ENCODE measurements around the gene SYK. TPM values are rescaled to one million over a fixed set of nuclear protein-coding genes. Genes with fewer than 3 reads are reported as not detected.

The SYK gene
- total RNA-seq, 2 donors from 2014 or later = 2.5 to 6.0 TPM

- Mint-ChIP-seq H3K4me1 (no peaks in the 10 kb centered on the region), H3K27ac (no peak overlapping the region), H3K36me3 (ENCODE audit: low read depth) (no peaks in the 10 kb centered on the region), H3K4me3 (no peak overlapping the region), H3K9me3 (peaks cover 8% of the 10 kb centered on the region), H3K27me3 (ENCODE audit: insufficient read depth) (peaks cover 39% of the 10 kb centered on the region)
- H3K9ac ChIP-seq (ENCODE audit: extremely low read depth, low read length, poor library complexity, severe bottlenecking) = no peak overlapping the region
- TF ChIP-seq CTCF (conservative IDR thresholded peaks at IDR 0.05) = no peak
- DNase-seq = no peak
- H3K4me3 ChIP-seq (ENCODE audit: low read length) = no peak overlapping the region
- no peak overlapping the region for H3K27ac ChIP-seq (ENCODE audit: low read depth, low read length)
- H3K9me3 ChIP-seq (ENCODE audit: control insufficient read depth, low read length) = no peaks in the 10 kb centered on the region
- no peaks in the 10 kb centered on the region for H3K36me3 ChIP-seq (ENCODE audit: control insufficient read depth, insufficient read depth, low read length)
- 86 to 97% methylated on average over 2 to 3 of the region's 3 CpGs for WGBS, 2 experiments (ENCODE audit: insufficient coverage in 1 of 2, insufficient read length in 1 of 2)
- no peaks in the 10 kb centered on the region for H3K27me3 ChIP-seq (ENCODE audit: control insufficient read depth, insufficient read depth, low read length, poor library complexity, severe bottlenecking)
- H3K4me1 ChIP-seq (ENCODE audit: control insufficient read depth, insufficient read depth, low read length) = no peaks in the 10 kb centered on the region
Observed at GRCh38 chr9:90939351-90939750, 137.7 kb downstream of the SYK start.

DNA sequence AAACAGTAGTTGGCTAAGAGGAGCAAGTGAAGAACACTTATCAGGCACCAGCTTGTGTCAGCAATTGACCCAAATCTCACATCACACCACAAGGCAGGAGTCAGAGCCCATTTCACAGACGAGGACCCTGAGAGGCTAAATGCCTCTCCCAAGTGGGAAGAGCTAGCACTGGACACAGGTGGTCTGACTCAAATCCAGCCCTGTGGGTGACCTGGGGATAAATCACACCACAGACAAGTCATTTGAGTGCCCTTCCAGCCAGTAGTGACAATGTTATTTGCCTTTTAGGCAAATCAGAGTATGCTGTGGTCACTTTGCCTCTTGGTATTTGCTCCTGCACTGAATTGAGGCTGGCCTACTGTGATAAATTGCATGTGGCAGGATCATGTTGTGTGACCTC is 138.7 kb downstream of the SYK start:
- DNase-seq = no peak
- Histone ChIP-seq H3K4me3 (ENCODE audit: low read length) (no peak overlapping the region), H3K27me3 (ENCODE audit: control insufficient read depth, insufficient read depth, low read length, poor library complexity, severe bottlenecking) (no peaks in the 10 kb centered on the region), H3K9ac (ENCODE audit: extremely low read depth, low read length, poor library complexity, severe bottlenecking) (no peak overlapping the region), H3K4me1 (ENCODE audit: control insufficient read depth, insufficient read depth, low read length) (no peaks in the 10 kb centered on the region), H3K9me3 (ENCODE audit: control insufficient read depth, low read length) (no peaks in the 10 kb centered on the region), H3K36me3 (ENCODE audit: control insufficient read depth, insufficient read depth, low read length) (no peaks in the 10 kb centered on the region), H3K27ac (ENCODE audit: low read depth, low read length) (no peak overlapping the region)
- Mint-ChIP-seq H3K4me1 (peaks cover 1% of the 10 kb centered on the region), H3K9me3 (peaks cover 8% of the 10 kb centered on the region), H3K27me3 (ENCODE audit: insufficient read depth) (peaks cover 34% of the 10 kb centered on the region), H3K27ac (no peak overlapping the region), H3K4me3 (no peak overlapping the region), H3K36me3 (ENCODE audit: low read depth) (no peaks in the 10 kb centered on the region)
- TF ChIP-seq CTCF (conservative IDR thresholded peaks at IDR 0.05) = no peak
- 75 to 91% methylated on average over 1 of the region's 1 CpG for WGBS, 2 experiments (ENCODE audit: insufficient coverage in 1 of 2, insufficient read length in 1 of 2)

DNA sequence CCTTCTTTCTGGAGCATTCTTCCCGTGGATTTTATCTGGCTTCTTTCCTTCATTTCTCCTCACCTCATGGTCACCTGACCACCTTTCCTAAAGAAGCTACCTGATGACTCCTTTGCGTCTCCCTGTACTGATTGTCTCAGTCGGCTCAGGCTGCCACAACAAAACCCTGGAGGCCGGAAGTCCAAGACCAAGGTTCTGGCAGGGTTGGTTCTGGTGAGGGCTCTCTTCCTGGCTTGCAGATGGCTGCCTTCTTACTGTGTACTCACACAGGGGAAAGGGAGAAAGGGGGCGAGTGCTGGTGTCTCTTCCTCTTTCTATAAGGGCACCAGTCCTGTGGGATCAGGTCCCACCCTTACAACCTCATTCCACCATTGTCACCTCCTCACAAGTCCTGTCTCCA is 140.0 kb downstream of the SYK start:
- no peak for DNase-seq
- no peaks in the 10 kb centered on the region for H3K27me3 ChIP-seq (ENCODE audit: control insufficient read depth, insufficient read depth, low read length, poor library complexity, severe bottlenecking)
- WGBS, 2 experiments (ENCODE audit: insufficient coverage in 1 of 2, insufficient read length in 1 of 2) = 75 to 85% methylated on average over 1 to 4 of the region's 5 CpGs
- Mint-ChIP-seq H3K36me3 (ENCODE audit: low read depth) (no peaks in the 10 kb centered on the region), H3K27me3 (ENCODE audit: insufficient read depth) (peaks cover 35% of the 10 kb centered on the region), H3K9me3 (peaks cover 8% of the 10 kb centered on the region), H3K4me1 (peaks cover 2% of the 10 kb centered on the region), H3K27ac (no peak overlapping the region), H3K4me3 (no peak overlapping the region)
- H3K9me3 ChIP-seq (ENCODE audit: control insufficient read depth, low read length) = no peaks in the 10 kb centered on the region
- H3K36me3 ChIP-seq (ENCODE audit: control insufficient read depth, insufficient read depth, low read length) = no peaks in the 10 kb centered on the region
- H3K4me1 ChIP-seq (ENCODE audit: control insufficient read depth, insufficient read depth, low read length) = no peaks in the 10 kb centered on the region
- no peak for TF ChIP-seq CTCF (conservative IDR thresholded peaks at IDR 0.05)
- no peak overlapping the region for H3K27ac ChIP-seq (ENCODE audit: low read depth, low read length)
- H3K9ac ChIP-seq (ENCODE audit: extremely low read depth, low read length, poor library complexity, severe bottlenecking) = no peak overlapping the region
- no peak overlapping the region for H3K4me3 ChIP-seq (ENCODE audit: low read length)

Data from endodermal cell (in vitro differentiated cells).